Superior temporal gyrus (tissue), 1 donor: ENCODE data around the gene MTHFD1L.
"Not testable (repeated sequence)": the region's sequence is repeated elsewhere in the genome, so short reads cannot be mapped to it uniquely, and the experiment has no call there.

Experiments used
- DNase-seq: peaks from one replicate; pipeline ENCODE4 v3.0.0-alpha.2; 2016; ENCODE audit errors: extremely low spot score

The MTHFD1L gene

GRCh38 chr6:151041686-151042085 lies 176.2 kb downstream of the MTHFD1L start:
- no peak for DNase-seq

GRCh38 chr6:151042911-151043330 lies 177.4 kb downstream of the MTHFD1L start:
- DNase-seq = not testable (repeated sequence)

- DNase-seq = no peak
These were observed 178.4 kb downstream of the MTHFD1L start for GRCh38 chr6:151043944-151044343.

- DNase-seq = no peak
These were observed 179.3 kb downstream of the MTHFD1L start for GRCh38 chr6:151044465-151045441.

- not testable (repeated sequence) for DNase-seq
These were observed 180.2 kb downstream of the MTHFD1L start for GRCh38 chr6:151045511-151046222.

GRCh38 chr6:151051164-151051563 lies 185.7 kb downstream of the MTHFD1L start:
- no peak for DNase-seq

GRCh38 chr6:151052021-151052646 lies 186.6 kb downstream of the MTHFD1L start:
- no peak for DNase-seq

- no peak for DNase-seq
These were observed 188.8 kb downstream of the MTHFD1L start for GRCh38 chr6:151054306-151054705.

GRCh38 chr6:151056230-151056907 lies 190.9 kb downstream of the MTHFD1L start:
- DNase-seq = no peak

- no peak for DNase-seq
These were observed 191.6 kb downstream of the MTHFD1L start for GRCh38 chr6:151057061-151057460.

- DNase-seq = no peak
These were observed 192.7 kb downstream of the MTHFD1L start for GRCh38 chr6:151058021-151058733.

- DNase-seq = no peak
These were observed 194.2 kb downstream of the MTHFD1L start for GRCh38 chr6:151059612-151060095.

GRCh38 chr6:151060096-151060765 lies 194.7 kb downstream of the MTHFD1L start:
- no peak for DNase-seq

- DNase-seq = no peak
These were observed 195.4 kb downstream of the MTHFD1L start for GRCh38 chr6:151060766-151061531.

- no peak for DNase-seq
These were observed 197.8 kb downstream of the MTHFD1L start for GRCh38 chr6:151063352-151063751.

- no peak for DNase-seq
These were observed 198.5 kb downstream of the MTHFD1L start for GRCh38 chr6:151063842-151064647.

- no peak for DNase-seq
These were observed 199.7 kb downstream of the MTHFD1L start for GRCh38 chr6:151065027-151065815.
